Heart left ventricle (tissue), 13 donors: ENCODE data around the gene KRTAP5-6.

Experiments used
- CTCF ChIP-seq, 12 donors: fragments of 200-600 bp; sonication (generic) in 4 of 12; IDR thresholded peaks; one replicate each; pipeline versions ENCODE4 v1.5.0 to v1.8.0; 2018 to 2022; ENCODE audit warnings: antibody characterized with exemption in 12 of 12, mild to moderate bottlenecking in 5 of 12
- POLR2A ChIP-seq, 2 donors: fragments of 450-650 bp; IDR thresholded peaks; one replicate each; pipeline ENCODE4 v1.6.1; 2017; ENCODE audit warnings: antibody characterized with exemption in 2 of 2, mild to moderate bottlenecking in 2 of 2, moderate library complexity in 2 of 2
- donor health status: ischemic (EF 13 %, LVEDD 7.1; RV severe dilation, severe dysfunction).
- donor health status: DM: no; HTN: yes; CAD: no.
- donor health status: DM: no; HTN: no; CAD: no.
- donor health status: ischemic (EF 25% LVEDD 6.9; RV normal size, moderate dysfunction).
- donor health status: ischemic (EF 25% LVEDD 5.7; RV mildly dilated, moderate dysfunction).
- donor health status: ischemic (EF 35%, LVEDD 5.7; RV mildly dilated, moderate dysfunction).
- donor health status: nonischemic (EF 11% LVEDD 7.7; RV severe dilation, severe dysfunction).
- donor health status: DM: yes; HTN: yes; CAD: no.
- donor health status: PGD.
- donor health status: ischemic (EF 29% LVEDD 5.4; RV normal size, mild dysfunction).
- donor health status: nonischemic (EF 23%, LVEDD 6.1; RV moderate dilation, normal function).

GRCh38 chr11:1708716-1709115 lies 11.7 kb downstream of the KRTAP5-6 start:
- TF ChIP-seq CTCF (IDR thresholded peaks at IDR 0.05): no peak
- TF ChIP-seq POLR2A (IDR thresholded peaks at IDR 0.05): no peak
